NCI-H146 (cell line): ENCODE measurements around the gene MCTS1.
"Not testable (repeated sequence)": the region's sequence is repeated elsewhere in the genome, so short reads cannot be mapped to it uniquely, and the experiment has no call there.

Experiments used
- DNase-seq: peaks from one replicate; lab custom pipeline; 2025; lab: John Stamatoyannopoulos, UW

The MCTS1 gene

DNA sequence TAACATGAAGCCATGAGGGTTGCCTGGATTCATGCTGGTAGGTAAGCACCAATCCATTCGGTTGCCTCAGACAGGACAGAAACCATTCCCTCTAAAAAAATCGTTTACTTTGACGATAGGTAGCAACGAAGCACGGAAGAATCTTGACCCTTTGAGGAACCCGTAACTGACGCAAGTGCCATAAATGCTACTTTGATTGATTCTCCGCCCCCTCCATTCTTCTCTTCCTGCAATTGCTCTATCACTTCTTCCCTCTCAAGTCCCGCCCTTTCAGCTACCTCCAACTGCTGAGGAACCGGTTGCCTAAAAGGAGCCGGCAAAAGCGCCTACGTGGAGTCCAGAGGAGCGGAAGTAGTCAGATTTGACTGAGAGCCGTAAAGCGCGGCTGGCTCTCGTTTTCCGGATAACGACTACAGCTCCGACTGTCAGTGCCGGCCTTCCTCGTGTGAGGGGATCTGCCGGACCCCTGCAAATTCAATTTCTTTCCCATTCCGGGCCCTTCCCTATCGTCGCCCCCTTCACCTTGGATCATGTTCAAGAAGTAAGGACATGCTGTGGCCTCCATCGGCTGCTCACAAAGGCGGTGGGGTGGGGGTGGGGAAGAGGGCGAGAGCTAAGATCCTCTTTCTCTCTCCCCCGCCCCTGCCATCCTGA is at the start of gene MCTS1:
Gene MCTS1 (plus strand): TSS at position 395 of the 654 bp plus-strand sequence. CDS start 136 bp downstream, at position 531.
- peak; percentile 95 for DNase-seq

DNA sequence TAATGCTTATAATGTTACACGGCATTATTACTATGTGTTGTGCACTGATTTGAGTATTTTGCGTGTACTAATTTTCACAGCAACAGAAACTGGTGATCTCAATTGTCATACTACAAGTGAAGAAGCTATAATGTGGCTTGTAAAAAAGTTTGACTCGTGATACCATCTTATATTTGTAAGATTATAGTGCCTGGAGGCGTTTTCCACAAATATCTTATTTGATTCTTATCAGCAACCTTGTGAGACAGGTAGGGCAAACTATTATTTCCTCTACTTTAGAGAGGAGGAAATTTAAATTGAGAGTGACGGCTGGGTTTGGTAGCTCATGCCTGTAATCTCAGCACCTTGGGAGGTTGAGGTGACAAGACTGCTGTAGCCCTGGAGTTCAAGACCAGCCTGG is 47.6 kb upstream of the MCTS1 start:
- DNase-seq = no peak

GRCh38 chrX:120559804-120560203 is 44.1 kb upstream of the MCTS1 start:
- peak; percentile 44 for DNase-seq

GRCh38 chrX:120560405-120560841 is 43.5 kb upstream of the MCTS1 start:
- peak; percentile 57 for DNase-seq

DNA sequence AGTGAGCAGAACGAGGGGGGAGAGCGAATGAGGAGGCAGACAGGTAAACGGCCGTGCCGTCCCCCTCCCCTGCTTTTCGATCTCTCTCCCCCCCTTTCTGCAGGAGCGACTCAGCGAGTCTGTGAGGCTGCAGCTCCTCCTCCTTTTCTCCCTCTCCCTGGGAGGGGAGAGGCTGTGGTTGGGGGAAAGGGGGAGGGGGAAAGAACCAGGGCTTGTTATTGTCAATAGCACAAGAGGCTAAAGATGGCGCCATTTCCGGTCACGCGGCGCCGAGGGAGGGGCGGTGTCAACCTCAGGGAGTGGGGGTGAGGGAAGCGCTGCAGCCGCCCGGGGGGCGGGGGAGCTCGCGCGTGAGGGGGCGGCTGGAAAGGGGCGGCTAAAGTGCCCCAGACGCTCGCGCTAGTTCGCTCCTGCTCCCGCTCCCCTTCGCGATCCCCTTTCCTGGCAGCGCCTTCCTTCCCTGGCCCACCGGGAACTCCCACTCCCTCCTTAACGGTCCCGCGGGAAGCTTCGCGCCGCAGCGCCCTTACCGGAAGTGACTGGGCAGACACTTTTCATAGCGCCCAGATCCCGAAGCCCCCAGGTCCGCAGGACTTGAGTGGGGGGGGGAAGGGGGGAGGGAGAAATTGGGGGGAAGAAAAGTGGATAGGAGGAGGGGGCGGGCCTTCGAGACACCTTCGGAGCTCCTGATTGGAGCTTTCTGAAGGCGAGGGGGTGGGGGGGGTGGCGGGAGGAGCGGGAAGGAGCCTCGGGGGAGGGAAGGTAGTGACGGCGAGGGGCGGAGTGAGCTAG is 42.9 kb upstream of the MCTS1 start, which contains the start of gene CUL4B:
Gene CUL4B (minus strand): TSS at position 121 of the 792 bp plus-strand sequence. CDS start 324 bp downstream, outside the sequence.
- peak; percentile 94 for DNase-seq

DNA sequence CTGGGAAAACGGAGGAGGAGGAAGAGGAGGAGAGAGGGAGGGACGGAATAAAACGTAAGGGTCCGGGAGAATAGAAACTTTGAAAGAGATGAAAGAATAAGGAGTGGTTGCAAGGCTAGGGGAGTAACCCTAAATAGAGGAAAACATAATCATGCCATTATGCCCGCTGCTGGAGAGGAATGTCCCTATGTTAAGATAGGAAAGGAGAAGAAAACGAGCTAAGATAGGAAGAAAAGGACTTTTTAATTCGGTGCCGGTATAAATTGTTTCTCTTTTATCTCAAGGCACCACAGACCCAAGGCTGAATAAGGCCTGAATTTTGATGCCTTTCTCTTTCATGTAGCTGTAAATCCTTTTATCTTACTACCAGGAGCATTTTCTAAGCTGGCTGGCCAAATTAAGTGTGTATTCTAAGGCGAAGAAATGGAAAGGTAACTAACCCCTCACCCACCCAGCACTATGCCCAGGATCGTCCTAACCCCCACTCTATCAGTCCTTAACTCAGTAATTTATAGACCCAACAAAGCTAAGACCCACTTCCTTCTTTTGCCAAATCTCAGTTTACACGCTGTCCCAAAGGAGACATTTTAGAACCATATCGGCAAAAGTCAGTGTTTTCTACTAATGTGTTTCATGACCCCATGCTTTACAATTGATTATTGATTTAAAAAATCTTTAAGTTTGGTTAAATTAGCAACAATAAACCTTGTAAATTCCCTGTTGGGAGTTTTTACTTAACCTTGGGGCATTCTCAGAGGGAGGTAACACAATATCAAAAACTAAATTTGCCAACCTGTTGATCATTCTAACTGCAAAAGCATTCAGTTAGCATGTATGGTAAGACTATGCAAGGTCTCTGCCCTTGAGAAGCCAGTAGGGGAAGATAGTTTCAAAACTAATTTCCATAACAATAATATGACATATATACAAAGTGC is 42.0 kb upstream of the MCTS1 start:
- DNase-seq = no peak

GRCh38 chrX:120562569-120562926 is 41.4 kb upstream of the MCTS1 start:
- DNase-seq = no peak

DNA sequence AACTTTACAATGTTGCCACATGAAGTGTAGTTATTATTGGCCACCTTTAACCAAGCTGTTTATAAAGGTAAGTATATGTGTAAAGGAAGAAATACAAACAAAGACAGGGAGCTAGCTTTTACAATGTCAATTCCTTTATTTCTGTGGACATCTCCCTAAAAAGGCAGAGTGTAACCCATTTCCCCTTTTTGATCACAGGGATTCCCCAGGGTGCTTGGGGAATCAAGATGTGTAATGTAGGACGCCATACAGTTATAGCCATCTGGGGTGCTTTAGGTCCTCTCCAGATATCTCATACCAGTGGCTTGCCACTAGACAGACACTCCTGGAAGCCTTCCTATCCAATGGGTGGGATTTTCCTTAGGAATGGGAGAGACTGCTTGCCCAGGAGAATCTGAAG is 39.0 kb upstream of the MCTS1 start:
- DNase-seq = no peak

GRCh38 chrX:120566817-120567216 is 37.1 kb upstream of the MCTS1 start:
- no peak for DNase-seq

- DNase-seq = no peak
Measured at GRCh38 chrX:120568035-120568434, 35.9 kb upstream of the MCTS1 start.

DNA sequence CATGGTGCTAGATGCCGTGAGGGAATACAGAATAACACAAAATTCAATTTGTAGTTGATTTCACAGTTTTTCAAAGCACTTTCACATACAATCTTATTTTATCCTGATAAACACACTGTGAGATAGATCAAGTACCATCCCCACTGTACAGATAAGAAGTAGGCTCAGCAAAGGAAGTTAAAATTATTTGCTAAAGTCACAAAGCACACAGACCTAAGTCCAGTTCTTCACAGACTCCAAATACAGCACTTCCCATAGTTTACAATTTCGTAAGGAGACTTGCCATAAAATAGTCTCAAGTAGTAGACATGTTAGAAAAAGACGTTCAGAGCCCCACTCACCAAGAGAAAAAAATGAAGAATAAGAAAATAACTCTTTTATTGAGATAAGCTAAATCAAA is 35.3 kb upstream of the MCTS1 start:
- no peak for DNase-seq

- DNase-seq = no peak
Measured at GRCh38 chrX:120570011-120570600, 33.8 kb upstream of the MCTS1 start.

GRCh38 chrX:120573806-120574205 is 30.1 kb upstream of the MCTS1 start:
- DNase-seq = not testable (repeated sequence)

DNA sequence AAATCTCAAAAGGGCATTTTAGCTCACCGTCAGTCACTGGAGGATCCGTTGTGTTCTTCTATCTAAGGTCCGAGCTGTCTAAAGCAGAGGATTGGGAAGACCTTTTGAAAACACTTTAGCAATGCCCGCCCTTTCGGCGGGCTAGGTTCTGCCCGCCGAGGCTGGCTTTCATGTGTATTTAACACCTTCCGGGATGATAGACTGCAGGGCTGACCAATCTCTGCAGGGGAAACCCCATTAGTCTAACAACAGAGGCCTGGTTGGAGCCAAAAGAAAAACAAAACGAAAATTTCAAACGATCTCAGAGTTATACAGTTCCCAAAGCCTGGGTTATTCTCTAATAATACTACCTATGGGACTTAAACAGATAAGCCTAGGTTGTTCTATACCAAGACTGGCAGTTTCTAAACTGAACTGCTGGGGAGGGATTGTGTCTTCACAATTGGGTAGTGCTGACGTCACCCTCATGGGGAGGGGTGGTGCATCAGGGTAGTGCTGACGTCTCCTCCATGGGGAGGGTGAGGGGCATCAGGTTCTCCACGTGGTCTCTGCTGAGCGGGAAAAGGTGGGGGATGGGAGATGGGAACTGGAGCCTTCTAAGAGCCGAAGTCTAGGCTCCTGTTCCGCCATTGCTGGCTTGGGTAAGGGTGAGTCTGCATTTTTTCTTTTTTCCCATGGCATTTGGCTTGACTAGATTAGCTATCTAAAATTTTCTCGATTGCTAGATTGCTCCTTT is 28.4 kb upstream of the MCTS1 start:
- no peak for DNase-seq

- DNase-seq = no peak
Measured at GRCh38 chrX:120585702-120586101, 18.2 kb upstream of the MCTS1 start.

DNA sequence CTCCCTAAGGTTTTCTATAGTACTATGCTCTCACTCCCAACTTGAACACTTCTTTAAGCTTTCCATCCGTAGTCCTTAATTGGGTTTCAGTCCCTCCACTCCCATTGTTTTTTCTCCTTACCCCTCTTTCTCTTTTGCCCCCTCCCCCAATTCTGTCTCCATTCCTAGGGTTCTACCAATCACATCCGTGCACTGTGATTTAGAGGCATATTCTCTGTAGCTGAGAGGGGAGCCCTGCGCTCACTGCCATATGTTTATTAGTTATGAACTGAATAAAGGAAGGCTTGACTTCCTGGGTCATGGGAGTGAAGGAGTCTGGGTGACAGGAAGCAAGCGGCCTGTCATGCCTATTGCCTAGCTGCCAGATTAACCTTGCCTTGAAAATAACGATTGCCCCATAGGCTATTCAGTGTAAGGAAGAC is 471 bp downstream of the MCTS1 start:
- DNase-seq = peak; percentile 46

DNA sequence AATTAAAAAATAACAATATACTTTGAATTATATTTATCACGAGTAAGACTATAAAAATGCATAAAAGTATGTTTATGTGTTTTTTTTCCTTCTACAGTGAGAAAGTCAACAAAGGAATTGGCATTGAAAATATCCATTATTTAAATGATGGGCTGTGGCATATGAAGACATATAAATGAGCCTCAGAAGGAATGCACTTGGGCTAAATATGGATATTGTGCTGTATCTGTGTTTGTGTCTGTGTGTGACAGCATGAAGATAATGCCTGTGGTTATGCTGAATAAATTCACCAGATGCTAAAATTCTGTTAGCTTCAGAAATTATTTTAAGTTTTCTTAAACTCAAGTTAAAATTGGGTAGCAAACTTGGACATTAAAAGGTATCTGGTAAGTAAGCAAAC is 8.2 kb downstream of the MCTS1 start:
- no peak for DNase-seq

- DNase-seq = no peak
Measured at GRCh38 chrX:120614816-120615215, 10.9 kb downstream of the MCTS1 start.

GRCh38 chrX:120617996-120618630 is 14.2 kb downstream of the MCTS1 start:
- DNase-seq = no peak

DNA sequence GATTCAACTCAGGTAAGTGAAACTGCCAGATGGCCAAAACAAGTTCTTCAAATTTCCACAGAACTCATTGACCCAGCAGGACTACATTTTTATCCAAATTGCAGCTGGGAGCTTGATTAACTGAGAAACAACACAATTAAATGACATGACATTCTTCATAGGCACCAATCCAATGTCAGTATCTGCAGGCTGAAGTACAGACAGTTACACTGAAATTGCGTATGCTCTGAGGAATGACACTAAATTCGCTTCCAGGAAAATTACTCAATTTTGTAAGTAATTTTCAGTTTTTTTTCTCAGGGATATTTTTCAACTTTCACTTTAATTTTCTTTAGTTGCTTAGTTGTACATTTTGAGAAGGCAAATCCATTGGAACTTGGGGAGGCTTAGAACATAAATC is 21.5 kb downstream of the MCTS1 start:
- no peak for DNase-seq
